ENCODE data around the gene UBTF. TPM values are rescaled to one million over a fixed set of nuclear protein-coding genes. Genes with fewer than 3 reads are reported as not detected.

The UBTF gene
- total and polyA plus RNA-seq, 2 of the 4 experiments (the other 2 are of a cell fraction), result 29.7 to 42.1 TPM

DNA sequence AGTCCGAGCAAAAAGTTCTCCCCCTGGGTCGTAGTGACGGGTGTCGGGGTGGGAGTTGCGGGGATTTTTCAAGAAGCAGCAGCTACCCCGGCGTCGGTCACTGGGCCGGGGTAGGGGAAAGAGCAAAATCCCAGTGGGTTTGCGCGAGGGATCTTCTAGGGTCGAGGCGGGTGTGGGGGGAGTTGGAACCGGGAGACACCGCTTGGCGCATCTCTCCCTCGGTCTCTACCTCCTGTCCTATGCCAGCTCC, 2.3 kb upstream of the UBTF start (continued):
- TF ChIP-seq MXI1 (IDR thresholded peaks at IDR 0.05; ENCODE audit: borderline replicate concordance, low read depth, low read length) (no peak), RCOR1 (IDR thresholded peaks at IDR 0.05; ENCODE audit: insufficient replicate concordance, low read length) (no peak), FOS (IDR thresholded peaks at IDR 0.05; ENCODE audit: low read depth, low read length) (no peak), SMC3 (IDR thresholded peaks at IDR 0.05; ENCODE audit: low read depth, low read length) (no peak), POLR2A (IDR thresholded peaks at IDR 0.05; ENCODE audit: low read depth, low read length) (no peak)

- Histone ChIP-seq H2BK15ac (ENCODE audit: low read depth, low read length) (no peak overlapping the region), H3K9me3 (ENCODE audit: control insufficient read depth, insufficient read depth, low read length) (no peaks in the 10 kb centered on the region), H2AFZ (replicated peaks; ENCODE audit: low read length, poor library complexity) (peak overlapping the region; percentile 93), H3K14ac (replicated peaks; ENCODE audit: low read depth, low read length) (peak overlapping the region; percentile 95), H3K4ac (ENCODE audit: low read depth, low read length) (peak overlapping the region; percentile 94), H2AK5ac (ENCODE audit: low read depth, low read length) (peak overlapping the region; percentile 56; the same call in 1 of the 2 replicates), H3K36me3 (ENCODE audit: control insufficient read depth, insufficient read depth, low read length) (peaks cover 7% of the 10 kb centered on the region), H2BK120ac (ENCODE audit: low read depth, low read length) (peak overlapping the region; percentile 63; the same call in 1 of the 2 replicates), H3K27me3 (ENCODE audit: control insufficient read depth, insufficient read depth, low read length) (no peaks in the 10 kb centered on the region), H4K20me1 (ENCODE audit: insufficient read depth, low read length) (peaks cover 19% of the 10 kb centered on the region), H3K79me1 (ENCODE audit: low read depth in 1 of 2, low read length in 2 of 2) (peaks cover 16 to 43% of the 10 kb centered on the region in 2 experiments), H3K4me2 (ENCODE audit: low read depth, low read length) (peak overlapping the region; percentile 97), H3K4me3 (ENCODE audit: insufficient read depth, low read depth, low read length) (peak overlapping the region; percentile 93), H3K56ac (ENCODE audit: extremely low read depth, insufficient read depth, low read length) (peak overlapping the region; percentile 58; the same call in 1 of the 2 replicates), H4K91ac (ENCODE audit: insufficient read depth, low read depth, low read length) (peak overlapping the region; percentile 55), H2AK9ac (replicated peaks; ENCODE audit: low read depth, low read length, poor library complexity) (peak overlapping the region; percentile 90), H2BK5ac (ENCODE audit: low read depth, low read length, poor library complexity, severe bottlenecking) (peak overlapping the region; percentile 61), H4K5ac (ENCODE audit: low read depth, low read length) (peak overlapping the region; percentile 71; the same call in 1 of the 2 replicates), H4K8ac (ENCODE audit: low read depth in 2 of 2, low read length in 2 of 2) (peak overlapping the region in 1 of 2 experiments; percentile 69; a peak in 2 of 4 replicates), H3K9ac (ENCODE audit: low read depth, low read length) (peak overlapping the region; percentile 79), H2BK20ac (ENCODE audit: low read depth, low read length) (no peak overlapping the region), H3K9me1 (ENCODE audit: insufficient read depth, low read length) (peaks cover 17% of the 10 kb centered on the region), H3K4me1 (ENCODE audit: control insufficient read depth, insufficient read depth, low read length) (peaks cover 15% of the 10 kb centered on the region), H3K18ac (ENCODE audit: low read depth, low read length) (0 out of 2 replicates have a peak overlapping the region, but pooled peaks have one; percentile 58), H3K23ac (ENCODE audit: low read depth, low read length) (peak overlapping the region; percentile 98), H3K27ac (ENCODE audit: insufficient read depth, low read length) (peak overlapping the region; percentile 85)
- in situ Hi-C loops (cut with MboI; ENCODE audit: low sequenced_read_pairs), result loop anchor here (5.0 to 25.0 kb wide), 3 partner anchors 106 to 416 kb away; partner anchors contain the start of gene GPATCH8
- TF ChIP-seq POLR2A (IDR thresholded peaks at IDR 0.05; ENCODE audit: low read depth, low read length) (no peak), MAZ (IDR thresholded peaks at IDR 0.05; ENCODE audit: borderline replicate concordance, low read depth, low read length) (peak; percentile 29; the same call in 1 of the 2 replicates)
- POLR2A ChIA-PET (ENCODE audit: unreplicated experiment), result interaction anchor here (0.5 to 1.5 kb wide), 11 partner anchors 8 to 840 kb away, joined by 3 to 11 read pairs (median 4); no protein-coding TSS in a partner anchor
- DNase-seq (peak; percentile 81), ATAC-seq (ENCODE audit: low read depth) (peak; percentile 24)
- BruUV-seq (replicated peaks), result no TSS peak
- intact Hi-C loops (cut with micrococcal nuclease), result loop anchor here (5.0 kb wide), 2 partner anchors 86 to 416 kb away; partner anchors contain the start of gene RUNDC3A
- CTCF ChIA-PET, result interaction anchor here (0.8 to 1.4 kb wide), 4 partner anchors 12 to 138 kb away, joined by 3 to 5 read pairs (median 4); no protein-coding TSS in a partner anchor
- WGBS, 2 experiments (ENCODE audit: extremely low coverage in 2 of 2, insufficient read length in 1 of 2), result no CpG with 5 or more reads among the region's 54 CpGs
- dilution Hi-C loops (cut with HindIII; ENCODE audit: low sequenced_read_pairs, unreplicated experiment), result no loop called here
These were observed 1.8 kb upstream of the UBTF start for GRCh38 chr17:44221084-44221861.

All from IMR-90 (cell line).